ENCODE results near the gene OGFR.

Gene OGFR

DNA sequence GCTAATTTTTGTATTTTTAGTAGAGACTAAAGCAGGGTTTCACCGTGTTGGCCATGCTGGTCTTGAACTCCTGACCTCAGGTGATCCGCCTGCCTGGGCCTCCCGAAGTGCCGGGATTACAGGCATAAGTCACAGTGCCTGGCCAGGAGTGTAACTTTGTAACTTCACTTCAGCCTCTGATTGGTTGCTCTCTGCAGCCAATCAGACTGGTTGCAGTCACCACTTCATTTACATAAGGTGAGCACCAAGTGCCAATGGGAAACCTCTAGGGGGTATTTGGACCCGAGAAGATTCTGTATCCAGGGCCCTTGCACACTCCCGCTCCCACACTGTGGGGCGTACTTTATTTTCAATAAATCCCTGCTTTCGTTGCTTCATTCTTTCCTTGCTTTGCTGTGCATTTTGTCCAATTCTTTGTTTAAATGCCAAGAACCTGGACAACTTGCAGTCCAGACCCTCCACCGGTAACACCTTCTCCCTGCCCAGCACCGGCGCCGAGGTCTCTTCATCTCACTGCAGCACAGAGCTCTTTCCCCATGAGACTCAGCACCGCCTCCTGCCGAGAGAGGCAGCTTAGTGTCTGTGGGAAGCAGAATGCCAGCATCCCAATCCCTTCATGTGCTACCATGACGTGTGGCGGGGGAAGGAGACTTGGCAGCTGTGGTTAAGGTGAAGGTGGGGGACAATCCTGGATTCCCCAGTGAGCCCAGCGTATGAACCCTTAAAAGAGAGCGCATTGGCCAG is 22.3 kb upstream of the OGFR start:
- Histone ChIP-seq H3K27me3 (ENCODE audit: low read depth) (no peaks in the 10 kb centered on the region), H3K4me3 (no peak overlapping the region), H3K9me3 (no peaks in the 10 kb centered on the region), H3K36me3 (replicated peaks) (no peaks in the 10 kb centered on the region), H3K4me1 (no peaks in the 10 kb centered on the region)
- in situ Hi-C loops (cut with MboI; ENCODE audit: low sequenced_read_pairs): no loop called here
- no peak for DNase-seq (ENCODE audit: low spot score in 2 of 2)

DNA sequence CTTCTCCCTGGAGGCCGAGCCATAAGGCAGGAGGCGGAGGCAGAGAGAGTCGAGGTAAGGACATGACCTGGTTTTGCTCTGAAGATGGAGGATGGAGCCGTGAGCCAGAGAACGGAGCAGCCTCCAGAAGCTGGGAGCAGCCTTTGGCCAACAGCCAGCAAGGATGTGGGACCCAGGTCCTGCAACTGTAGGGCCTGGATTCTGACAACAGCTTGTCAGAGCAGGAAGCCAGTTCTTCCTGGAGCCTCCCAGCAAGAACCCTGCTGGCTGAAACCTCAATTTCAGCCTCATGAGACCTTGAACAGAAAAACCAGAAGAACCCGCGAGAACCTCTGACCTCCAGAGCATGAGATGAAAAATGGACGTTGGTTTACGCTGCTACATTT is 21.7 kb upstream of the OGFR start:
- H3K27me3 ChIP-seq (ENCODE audit: low read depth): no peaks in the 10 kb centered on the region
- no peaks in the 10 kb centered on the region for H3K4me1 ChIP-seq
- no peaks in the 10 kb centered on the region for H3K36me3 ChIP-seq (replicated peaks)
- no peak overlapping the region for H3K4me3 ChIP-seq
- no peaks in the 10 kb centered on the region for H3K9me3 ChIP-seq
- DNase-seq (ENCODE audit: low spot score in 2 of 2): no peak
- in situ Hi-C loops (cut with MboI; ENCODE audit: low sequenced_read_pairs): no loop called here

DNA sequence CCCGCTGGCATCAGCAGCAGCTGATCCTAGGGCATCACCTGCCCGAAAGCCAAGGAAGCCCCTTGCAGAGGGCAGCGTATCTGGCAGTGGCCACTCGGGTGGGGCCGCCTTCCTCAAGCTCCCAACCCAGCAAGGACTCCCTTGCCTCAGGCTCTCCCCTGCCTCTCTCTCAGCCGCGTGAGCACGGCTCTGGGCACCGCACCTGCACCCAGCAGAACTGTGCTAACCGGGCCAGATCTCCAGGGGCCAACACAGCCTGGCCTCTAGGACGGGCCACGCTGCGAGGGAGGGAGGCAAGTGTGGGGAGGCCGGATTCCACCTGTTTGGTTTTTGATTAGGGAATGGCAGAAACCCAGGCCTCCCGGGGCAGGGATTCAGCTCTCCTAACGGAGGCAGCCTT is 20.1 kb upstream of the OGFR start:
- no peaks in the 10 kb centered on the region for H3K36me3 ChIP-seq (replicated peaks)
- no peaks in the 10 kb centered on the region for H3K9me3 ChIP-seq
- no peak overlapping the region for H3K4me3 ChIP-seq
- H3K27me3 ChIP-seq (ENCODE audit: low read depth): no peaks in the 10 kb centered on the region
- in situ Hi-C loops (cut with MboI; ENCODE audit: low sequenced_read_pairs): no loop called here
- no peaks in the 10 kb centered on the region for H3K4me1 ChIP-seq
- no peak for DNase-seq (ENCODE audit: low spot score in 2 of 2)

DNA sequence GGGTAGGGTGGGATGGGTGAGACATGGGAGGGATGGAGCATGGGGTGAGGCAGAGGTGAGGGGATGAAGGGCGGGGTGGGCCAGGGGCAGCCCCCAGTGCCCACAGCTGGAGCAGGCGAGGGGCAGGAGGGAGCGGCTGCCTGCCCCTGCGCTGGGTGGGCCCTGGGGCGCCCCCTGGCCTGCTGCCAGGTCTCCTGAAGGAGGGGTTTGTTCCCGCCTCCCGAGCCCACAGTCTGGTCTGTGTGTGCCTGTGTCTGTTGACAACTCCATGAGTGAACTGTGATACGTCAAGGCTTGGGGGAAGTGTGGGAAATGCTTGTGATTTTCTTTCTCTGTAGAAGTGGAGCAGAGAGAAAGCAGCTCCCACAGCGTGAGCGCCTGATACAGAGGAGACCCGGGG is 19.2 kb upstream of the OGFR start:
- Histone ChIP-seq H3K4me3 (no peak overlapping the region), H3K4me1 (no peaks in the 10 kb centered on the region), H3K27me3 (ENCODE audit: low read depth) (no peaks in the 10 kb centered on the region), H3K9me3 (no peaks in the 10 kb centered on the region), H3K36me3 (replicated peaks) (no peaks in the 10 kb centered on the region)
- DNase-seq (ENCODE audit: low spot score in 2 of 2): no peak
- in situ Hi-C loops (cut with MboI; ENCODE audit: low sequenced_read_pairs): no loop called here

DNA sequence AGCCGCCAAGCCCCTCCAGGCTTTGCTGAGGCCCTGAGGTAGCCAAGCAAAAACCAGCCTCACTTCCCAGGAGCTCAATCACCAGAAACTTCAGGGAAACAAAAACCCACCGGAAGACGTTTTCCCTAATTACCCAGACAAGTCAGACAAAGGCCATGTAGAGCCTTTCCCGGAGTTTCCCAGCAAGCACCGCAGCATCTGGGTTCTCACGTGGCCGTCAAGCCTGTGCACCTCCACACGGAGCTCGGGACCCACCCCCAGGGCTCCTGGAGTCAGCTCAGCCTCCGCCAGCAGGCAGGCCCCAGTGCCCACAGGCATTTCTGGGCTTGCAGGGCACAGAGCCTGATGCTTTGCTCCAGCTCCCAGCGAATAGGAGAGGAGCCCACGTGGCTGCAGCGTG is 18.5 kb upstream of the OGFR start:
- no peak for DNase-seq (ENCODE audit: low spot score in 2 of 2)
- Histone ChIP-seq H3K4me1 (no peaks in the 10 kb centered on the region), H3K27me3 (ENCODE audit: low read depth) (no peaks in the 10 kb centered on the region), H3K9me3 (no peaks in the 10 kb centered on the region), H3K4me3 (no peak overlapping the region), H3K36me3 (replicated peaks) (no peaks in the 10 kb centered on the region)
- in situ Hi-C loops (cut with MboI; ENCODE audit: low sequenced_read_pairs): no loop called here

DNA sequence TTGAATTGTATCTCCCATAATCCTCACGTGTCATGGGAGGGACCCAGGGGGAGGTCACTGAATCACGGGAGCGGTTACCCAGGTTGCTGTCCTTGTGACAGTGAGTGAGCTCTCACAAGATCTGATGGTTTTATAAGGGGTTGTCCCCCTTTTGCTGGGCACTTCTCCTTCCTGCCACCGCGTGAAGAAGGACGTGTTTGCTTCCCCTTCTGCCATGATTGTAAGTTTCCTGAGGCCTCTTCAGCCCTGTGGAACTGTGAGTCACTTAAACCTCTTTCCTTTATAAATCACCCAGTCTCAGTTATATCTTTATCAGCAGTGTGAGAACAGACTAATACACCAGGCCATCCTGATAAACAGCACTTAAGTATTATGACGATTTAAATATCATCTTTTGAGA is 17.3 kb upstream of the OGFR start:
- no peak for DNase-seq (ENCODE audit: low spot score in 2 of 2)
- Histone ChIP-seq H3K4me1 (no peaks in the 10 kb centered on the region), H3K27me3 (ENCODE audit: low read depth) (no peaks in the 10 kb centered on the region), H3K4me3 (no peak overlapping the region), H3K36me3 (replicated peaks) (no peaks in the 10 kb centered on the region), H3K9me3 (no peaks in the 10 kb centered on the region)
- in situ Hi-C loops (cut with MboI; ENCODE audit: low sequenced_read_pairs): no loop called here

DNA sequence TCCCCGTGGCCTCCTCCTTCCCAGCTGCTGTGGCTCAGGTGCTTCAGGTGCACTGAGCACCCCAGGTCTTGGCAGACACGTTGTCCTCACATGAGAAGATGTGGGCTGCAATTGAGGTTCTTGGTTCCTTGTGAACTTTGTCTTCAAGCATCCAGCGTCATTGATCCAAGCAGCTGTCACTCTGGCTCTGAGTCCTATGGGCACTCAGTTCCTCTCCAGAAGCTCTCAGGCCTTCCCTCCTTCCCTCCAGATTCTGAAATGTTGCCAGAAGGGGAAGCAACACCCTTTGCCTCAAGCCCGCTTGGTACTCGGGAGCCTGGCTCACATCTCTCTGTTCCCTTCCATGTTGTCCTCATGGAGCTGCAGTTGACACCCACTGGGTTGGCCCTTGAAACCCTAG is 16.8 kb upstream of the OGFR start:
- H3K27me3 ChIP-seq (ENCODE audit: low read depth): no peaks in the 10 kb centered on the region
- no peaks in the 10 kb centered on the region for H3K36me3 ChIP-seq (replicated peaks)
- in situ Hi-C loops (cut with MboI; ENCODE audit: low sequenced_read_pairs): no loop called here
- no peaks in the 10 kb centered on the region for H3K4me1 ChIP-seq
- no peak overlapping the region for H3K4me3 ChIP-seq
- H3K9me3 ChIP-seq: no peaks in the 10 kb centered on the region
- no peak for DNase-seq (ENCODE audit: low spot score in 2 of 2)

DNA sequence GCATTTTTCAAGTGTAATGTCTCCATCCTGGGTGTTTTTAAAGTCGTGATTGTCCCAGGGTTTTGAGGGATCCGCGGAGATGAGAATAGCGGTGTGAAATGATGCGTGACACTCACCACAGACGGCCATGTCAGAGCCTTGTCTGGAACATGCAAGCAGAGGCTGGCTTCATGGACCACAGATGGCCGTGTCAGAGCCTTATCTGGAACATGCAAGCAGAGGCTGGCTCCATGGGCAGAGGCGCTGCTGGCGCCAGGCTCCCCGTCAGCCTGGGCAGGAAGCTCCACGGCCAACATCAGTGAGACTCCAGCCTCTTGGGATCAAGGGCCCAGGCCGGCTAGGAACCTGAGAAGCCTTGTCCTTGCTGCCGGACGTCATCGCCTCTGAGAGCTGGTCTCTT is 16.0 kb upstream of the OGFR start:
- no peak overlapping the region for H3K4me3 ChIP-seq
- no peaks in the 10 kb centered on the region for H3K9me3 ChIP-seq
- in situ Hi-C loops (cut with MboI; ENCODE audit: low sequenced_read_pairs): no loop called here
- no peaks in the 10 kb centered on the region for H3K27me3 ChIP-seq (ENCODE audit: low read depth)
- no peak for DNase-seq (ENCODE audit: low spot score in 2 of 2)
- H3K36me3 ChIP-seq (replicated peaks): no peaks in the 10 kb centered on the region
- no peaks in the 10 kb centered on the region; the same call in 1 of the 2 replicates for H3K4me1 ChIP-seq

DNA sequence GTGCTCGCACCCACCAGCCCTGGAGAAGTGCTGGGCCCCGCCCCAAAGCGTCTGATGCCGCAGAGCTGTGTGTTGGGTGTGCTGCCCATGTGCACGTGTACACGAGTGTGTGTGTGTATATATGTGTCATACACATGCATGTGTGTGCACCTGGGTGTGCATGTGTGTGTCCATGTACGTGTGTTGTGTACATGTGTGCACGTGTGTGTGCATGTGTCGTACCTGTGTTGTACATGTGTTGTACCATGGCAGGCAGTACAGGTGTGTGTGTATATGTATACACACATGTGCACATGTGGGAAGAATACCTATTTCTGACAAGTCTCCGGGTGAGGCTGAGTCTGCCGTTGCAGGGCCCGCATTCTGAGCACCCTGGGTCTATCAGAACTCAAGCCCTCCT is 14.6 kb upstream of the OGFR start:
- Histone ChIP-seq H3K4me3 (no peak overlapping the region), H3K36me3 (replicated peaks) (no peaks in the 10 kb centered on the region), H3K9me3 (no peaks in the 10 kb centered on the region), H3K27me3 (ENCODE audit: low read depth) (no peaks in the 10 kb centered on the region), H3K4me1 (peaks cover 10% of the 10 kb centered on the region)
- in situ Hi-C loops (cut with MboI; ENCODE audit: low sequenced_read_pairs): loop anchor here (5.0 kb wide), 2 partner anchors 123 to 288 kb away; no protein-coding TSS in a partner anchor
- no peak for DNase-seq (ENCODE audit: low spot score in 2 of 2)

DNA sequence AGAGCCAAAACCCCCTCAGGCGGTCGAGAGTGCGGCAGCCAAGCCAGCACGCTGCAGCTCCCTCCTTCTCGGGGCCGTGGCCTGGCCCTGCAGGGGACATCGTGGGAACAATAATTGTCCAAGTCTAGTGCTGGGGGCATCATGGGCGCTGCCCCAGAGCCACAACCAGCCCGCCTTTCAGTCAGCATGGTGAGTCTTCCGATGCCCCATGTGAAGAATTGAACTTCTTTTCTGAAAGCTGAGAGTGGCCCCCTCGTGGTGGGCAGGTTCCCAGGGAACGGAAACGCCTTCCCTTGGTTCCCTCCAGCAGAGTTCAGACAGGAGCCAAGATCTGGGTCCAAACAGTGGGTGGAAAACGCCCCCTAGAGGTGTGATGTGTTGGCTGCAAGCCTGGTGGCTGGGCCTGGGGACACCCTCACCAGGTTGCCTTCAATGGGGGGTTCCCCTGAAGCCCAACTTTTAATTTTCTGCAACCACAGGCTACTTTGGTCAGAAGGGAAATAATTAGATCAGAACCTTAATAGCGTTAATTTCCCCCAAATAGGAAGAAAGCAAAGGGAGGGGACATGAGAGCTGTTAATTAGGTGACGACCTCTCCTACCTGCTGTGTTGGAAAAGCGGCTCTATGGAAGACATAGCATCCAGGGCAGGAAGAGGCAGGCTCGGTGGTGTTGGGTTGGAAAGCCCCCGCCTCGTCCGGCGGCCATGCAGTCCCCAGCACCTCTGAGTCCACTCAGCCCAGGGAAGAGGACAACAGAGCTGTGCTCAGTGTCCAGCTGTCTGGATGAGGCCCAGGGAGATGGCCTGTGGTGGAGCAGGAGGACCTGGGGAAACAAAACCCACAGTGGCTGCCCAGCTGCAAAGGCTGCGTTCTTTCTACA is 13.1 kb upstream of the OGFR start:
- H3K27me3 ChIP-seq (ENCODE audit: low read depth): no peaks in the 10 kb centered on the region

DNA sequence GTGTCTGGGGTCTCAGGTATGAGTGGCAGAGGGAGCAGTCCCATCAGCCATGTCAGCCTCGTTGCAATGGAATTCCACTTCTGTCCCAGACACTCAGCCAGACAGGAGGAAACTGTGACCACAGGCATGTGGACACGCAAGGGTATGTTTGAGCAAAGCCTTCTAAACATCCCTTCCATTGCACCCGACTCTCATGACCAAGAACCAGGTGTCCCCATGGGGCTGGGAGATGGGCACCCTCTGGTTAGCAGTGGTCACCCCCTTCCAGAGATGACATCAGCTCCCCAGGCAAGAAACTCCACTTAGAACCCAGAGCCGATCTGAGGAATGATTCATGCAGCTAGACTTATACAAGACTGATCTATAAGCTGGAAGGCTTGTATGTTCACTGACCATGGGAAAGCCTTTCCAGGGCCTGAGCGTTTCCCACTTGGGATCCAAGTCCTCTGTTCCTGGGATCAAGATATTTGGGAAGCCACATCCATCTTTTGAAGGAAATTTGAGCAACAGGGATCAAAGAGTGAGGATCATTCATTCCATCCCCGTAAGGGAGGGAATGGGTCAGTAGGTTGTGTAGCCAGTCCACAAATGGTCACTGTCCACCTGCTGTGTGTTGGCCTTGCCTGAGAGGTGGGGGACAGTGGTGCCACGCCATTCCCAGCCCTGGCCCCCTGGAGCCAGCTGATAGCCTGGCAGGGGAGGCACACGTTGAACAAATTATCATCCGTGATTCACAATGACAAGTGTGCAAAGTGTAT is 12.3 kb upstream of the OGFR start:
- Histone ChIP-seq H3K27me3 (ENCODE audit: low read depth) (no peaks in the 10 kb centered on the region), H3K4me1 (peaks cover 19% of the 10 kb centered on the region), H3K4me3 (no peak overlapping the region), H3K9me3 (0 out of 2 replicates have a peak, but pooled peaks cover 2% of the 10 kb centered on the region), H3K36me3 (replicated peaks) (peaks cover 3% of the 10 kb centered on the region; the same call in 1 of the 2 replicates)
- in situ Hi-C loops (cut with MboI; ENCODE audit: low sequenced_read_pairs): loop anchor here (5.0 kb wide), 2 partner anchors 125 to 290 kb away; no protein-coding TSS in a partner anchor
- no peak for DNase-seq (ENCODE audit: low spot score in 2 of 2)

More for the DNA sequence above, 13.1 kb upstream of the OGFR start:
- Histone ChIP-seq H3K36me3 (replicated peaks) (no peaks in the 10 kb centered on the region), H3K4me1 (peaks cover 19% of the 10 kb centered on the region), H3K9me3 (0 out of 2 replicates have a peak, but pooled peaks cover 2% of the 10 kb centered on the region), H3K4me3 (no peak overlapping the region)
- in situ Hi-C loops (cut with MboI; ENCODE audit: low sequenced_read_pairs): loop anchor here (5.0 kb wide), 2 partner anchors 124 to 289 kb away; no protein-coding TSS in a partner anchor
- peak; percentile 91 to 92 for DNase-seq (ENCODE audit: low spot score in 2 of 2)

DNA sequence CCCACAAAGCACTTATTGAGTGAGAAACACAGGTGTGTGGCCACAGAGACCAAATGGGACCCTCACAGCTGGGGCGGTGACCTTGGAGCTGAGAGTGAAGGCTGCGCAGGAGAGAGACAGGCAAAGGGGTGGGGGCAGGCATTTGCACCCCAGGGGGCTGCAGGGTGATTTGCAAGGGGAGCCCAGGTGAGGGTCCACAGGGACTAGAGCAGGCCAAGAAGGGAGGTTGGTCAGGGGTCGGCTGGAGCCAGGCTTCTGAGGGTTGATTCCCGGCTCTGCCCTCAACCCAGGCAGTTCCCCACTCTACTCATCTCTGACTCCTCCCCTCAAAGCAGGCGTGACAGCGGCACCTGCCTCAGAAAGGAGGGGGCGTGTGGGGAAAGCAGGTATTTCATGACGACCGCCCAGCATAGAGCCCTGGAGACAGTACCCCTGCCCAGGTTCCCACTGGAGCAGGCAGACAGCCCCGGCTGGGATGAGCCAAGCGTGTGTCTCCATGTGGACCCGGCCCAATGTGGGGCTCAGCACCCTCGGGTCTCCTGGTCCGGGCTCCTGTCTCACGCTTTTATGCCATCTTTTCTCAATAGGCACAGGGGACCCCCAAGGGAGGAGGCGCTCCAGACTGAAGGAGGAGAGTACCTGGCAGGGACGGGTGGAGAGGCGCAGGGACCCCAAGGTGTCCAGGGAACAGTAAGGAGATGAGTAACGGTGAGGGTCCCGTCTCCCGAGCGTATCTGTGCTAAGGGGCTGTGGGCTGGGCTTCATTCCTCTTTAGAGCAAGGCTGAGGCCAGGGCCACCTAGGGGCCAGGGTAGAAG is 11.5 kb upstream of the OGFR start:
- H3K9me3 ChIP-seq: 0 out of 2 replicates have a peak, but pooled peaks cover 2% of the 10 kb centered on the region
- no peak overlapping the region for H3K4me3 ChIP-seq
- H3K27me3 ChIP-seq (ENCODE audit: low read depth): no peaks in the 10 kb centered on the region
- DNase-seq (ENCODE audit: low spot score in 2 of 2): no peak
- in situ Hi-C loops (cut with MboI; ENCODE audit: low sequenced_read_pairs): loop anchor here (5.0 kb wide), 2 partner anchors 126 to 291 kb away; no protein-coding TSS in a partner anchor
- peaks cover 19% of the 10 kb centered on the region for H3K4me1 ChIP-seq
- peaks cover 10% of the 10 kb centered on the region for H3K36me3 ChIP-seq (replicated peaks)

DNA sequence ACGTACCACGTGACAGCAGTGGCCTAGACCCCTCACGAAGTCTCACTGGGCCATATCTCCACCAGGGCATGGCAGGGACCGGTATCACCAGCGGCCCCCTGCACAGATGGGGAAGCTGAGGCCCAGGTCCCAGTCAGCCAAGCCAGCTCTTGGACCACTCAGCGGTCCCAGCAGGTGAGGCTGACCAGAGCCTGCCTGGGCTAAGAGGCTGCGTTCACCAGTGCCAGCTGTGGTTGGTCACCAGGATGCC is 11.0 kb upstream of the OGFR start:
- H3K4me1 ChIP-seq: peaks cover 19% of the 10 kb centered on the region
- peak overlapping the region; percentile 15 for H3K4me3 ChIP-seq
- in situ Hi-C loops (cut with MboI; ENCODE audit: low sequenced_read_pairs): loop anchor here (5.0 kb wide), 2 partner anchors 126 to 291 kb away; no protein-coding TSS in a partner anchor
- no peaks in the 10 kb centered on the region for H3K27me3 ChIP-seq (ENCODE audit: low read depth)
- H3K9me3 ChIP-seq: 0 out of 2 replicates have a peak, but pooled peaks cover 2% of the 10 kb centered on the region
- H3K36me3 ChIP-seq (replicated peaks): peaks cover 15% of the 10 kb centered on the region
- DNase-seq (ENCODE audit: low spot score in 2 of 2): no peak

Measured in HAP-1 (cell line).